AG09309 (cell line): Measurements from ENCODE around the gene CLMN.

Experiments
- DNase-seq: peaks from one replicate; pipeline ENCODE4 v3.0.0-alpha.2; 2010; ENCODE audit warnings: low read depth
- H3K4me3 ChIP-seq: 2 replicates; pipeline ENCODE4 v1.5.1; 2011; ENCODE audit warnings: mild to moderate bottlenecking, low read depth, low read length, moderate library complexity; ENCODE audit not compliant: control insufficient read depth
- TF ChIP-seq, protein P1 (sequence below): IDR thresholded peaks from 2 replicates; pipeline ENCODE4 v1.5.1; 2011; ENCODE audit warnings: mild to moderate bottlenecking, low read depth, low read length, inconsistent platforms; ENCODE audit not compliant: insufficient read depth, control insufficient read depth; ENCODE audit errors: missing control alignments

CLMN gene

DNA sequence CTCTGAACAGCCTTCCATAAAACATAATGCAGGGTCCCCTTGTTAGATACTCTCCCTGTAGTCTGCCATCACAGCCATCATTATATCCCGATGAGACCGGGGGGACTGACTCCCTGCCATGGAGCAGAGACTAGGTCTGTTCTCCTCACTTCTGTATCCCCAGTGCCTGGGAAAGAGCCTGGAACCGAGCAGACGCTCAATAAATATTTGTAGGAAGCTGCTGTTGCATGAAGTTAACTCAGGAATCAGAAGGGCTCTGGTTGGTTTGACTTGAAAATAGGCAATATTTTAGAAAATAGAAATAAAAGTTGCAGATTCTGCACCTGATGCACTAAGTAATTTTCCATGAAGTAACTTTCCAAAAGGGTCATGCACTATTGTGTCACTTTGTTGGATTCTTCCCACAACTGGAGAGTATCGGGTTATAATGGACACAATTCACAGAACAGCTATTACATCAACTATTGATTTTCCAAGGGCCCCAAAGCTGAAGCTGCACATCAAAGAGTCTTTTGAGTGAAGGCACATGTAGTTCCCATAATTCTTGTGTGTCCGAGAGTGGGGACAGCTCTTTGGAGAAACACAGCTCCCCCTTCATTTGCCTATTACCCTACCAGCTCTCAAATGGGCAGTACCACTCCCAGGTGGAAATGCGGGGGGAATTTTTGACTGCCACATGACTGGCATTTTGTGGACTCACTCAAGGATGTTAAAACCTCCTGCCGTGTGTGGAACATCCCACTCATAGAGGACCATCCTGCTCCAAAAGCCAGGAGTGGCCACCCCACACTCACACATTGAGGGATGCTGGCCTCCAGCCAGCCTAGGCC, 18.8 kb downstream of the CLMN start:
- TF ChIP-seq, protein P1, sequence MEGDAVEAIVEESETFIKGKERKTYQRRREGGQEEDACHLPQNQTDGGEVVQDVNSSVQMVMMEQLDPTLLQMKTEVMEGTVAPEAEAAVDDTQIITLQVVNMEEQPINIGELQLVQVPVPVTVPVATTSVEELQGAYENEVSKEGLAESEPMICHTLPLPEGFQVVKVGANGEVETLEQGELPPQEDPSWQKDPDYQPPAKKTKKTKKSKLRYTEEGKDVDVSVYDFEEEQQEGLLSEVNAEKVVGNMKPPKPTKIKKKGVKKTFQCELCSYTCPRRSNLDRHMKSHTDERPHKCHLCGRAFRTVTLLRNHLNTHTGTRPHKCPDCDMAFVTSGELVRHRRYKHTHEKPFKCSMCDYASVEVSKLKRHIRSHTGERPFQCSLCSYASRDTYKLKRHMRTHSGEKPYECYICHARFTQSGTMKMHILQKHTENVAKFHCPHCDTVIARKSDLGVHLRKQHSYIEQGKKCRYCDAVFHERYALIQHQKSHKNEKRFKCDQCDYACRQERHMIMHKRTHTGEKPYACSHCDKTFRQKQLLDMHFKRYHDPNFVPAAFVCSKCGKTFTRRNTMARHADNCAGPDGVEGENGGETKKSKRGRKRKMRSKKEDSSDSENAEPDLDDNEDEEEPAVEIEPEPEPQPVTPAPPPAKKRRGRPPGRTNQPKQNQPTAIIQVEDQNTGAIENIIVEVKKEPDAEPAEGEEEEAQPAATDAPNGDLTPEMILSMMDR: no peak
- no peak for DNase-seq
- no peak overlapping the region for H3K4me3 ChIP-seq

DNA sequence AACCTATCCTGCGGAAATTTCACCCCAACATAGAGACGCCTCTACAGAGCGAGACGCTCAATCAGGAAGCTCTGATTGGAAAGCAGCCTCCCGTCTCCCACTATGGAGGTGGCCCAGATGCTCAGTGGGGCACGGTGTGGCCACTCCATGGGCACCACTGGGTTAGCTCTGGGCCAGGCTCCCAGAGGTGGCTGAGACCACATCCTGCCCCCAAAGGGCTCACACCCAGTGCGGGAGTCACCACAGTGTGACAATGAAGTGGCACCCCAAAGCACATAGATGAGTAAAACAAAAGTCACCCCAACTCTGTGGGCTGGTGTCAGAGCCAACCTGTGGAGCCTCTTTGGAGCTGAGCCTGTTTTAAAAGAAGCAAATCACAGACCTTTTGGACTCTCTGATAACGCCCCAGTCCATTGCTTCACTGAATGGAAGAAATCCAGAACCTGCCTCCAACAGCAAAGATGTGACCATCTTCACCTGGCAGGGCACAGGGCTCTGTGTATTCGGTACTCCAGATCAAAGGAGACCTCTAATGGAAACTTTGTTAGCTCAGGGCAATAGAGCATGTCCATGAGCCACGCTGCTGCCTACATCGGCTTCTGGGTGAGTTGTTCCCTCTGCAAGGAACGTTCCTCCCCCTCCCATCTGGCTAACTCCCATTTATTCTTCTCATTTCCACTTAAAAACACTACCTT, 19.6 kb downstream of the CLMN start:
- H3K4me3 ChIP-seq: no peak overlapping the region
- TF ChIP-seq, protein P1: no peak
- DNase-seq: no peak

DNA sequence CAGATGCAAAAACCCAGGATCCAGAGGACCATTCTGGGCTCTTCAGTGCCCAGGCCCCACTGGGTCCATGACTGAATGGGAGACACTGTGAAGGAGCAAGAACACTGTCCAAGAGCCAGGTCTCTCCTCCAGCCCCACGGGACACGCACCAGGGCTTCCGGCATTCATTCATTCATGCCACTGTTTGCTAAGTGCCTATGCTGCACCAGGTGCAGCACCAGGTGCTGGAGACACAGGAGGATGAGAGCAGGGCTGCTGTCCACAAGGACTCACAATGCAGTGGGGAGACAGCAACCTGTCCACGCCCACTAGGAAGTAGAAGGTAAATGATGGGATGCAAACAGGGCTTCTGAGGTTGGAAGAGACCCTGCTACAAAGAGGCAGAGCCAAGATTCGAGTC, 20.4 kb downstream of the CLMN start:
- DNase-seq: no peak
- TF ChIP-seq, protein P1: no peak

DNA sequence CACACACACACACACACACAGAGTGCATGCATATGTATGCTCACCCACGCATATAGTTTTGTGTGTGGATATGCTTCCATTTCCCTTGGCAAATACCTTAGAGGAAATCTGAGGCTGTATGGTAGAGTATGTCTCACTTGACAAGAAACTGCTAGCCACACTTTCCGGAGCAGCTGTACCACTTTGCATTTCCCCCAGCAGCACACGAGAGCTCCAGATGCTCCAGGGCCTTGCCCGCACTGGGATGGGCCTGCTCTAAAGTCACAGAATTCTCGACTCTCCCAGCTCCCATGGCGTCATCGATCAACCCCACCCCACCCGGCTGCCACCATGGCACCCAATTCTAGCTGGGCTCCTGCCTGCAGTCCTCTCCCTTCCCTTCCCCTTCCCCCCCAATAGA, 21.9 kb downstream of the CLMN start:
- TF ChIP-seq, protein P1: no peak
- no peak for DNase-seq
- H3K4me3 ChIP-seq: no peak overlapping the region

More for the DNA sequence above, 20.4 kb downstream of the CLMN start:
- H3K4me3 ChIP-seq: no peak overlapping the region

DNA sequence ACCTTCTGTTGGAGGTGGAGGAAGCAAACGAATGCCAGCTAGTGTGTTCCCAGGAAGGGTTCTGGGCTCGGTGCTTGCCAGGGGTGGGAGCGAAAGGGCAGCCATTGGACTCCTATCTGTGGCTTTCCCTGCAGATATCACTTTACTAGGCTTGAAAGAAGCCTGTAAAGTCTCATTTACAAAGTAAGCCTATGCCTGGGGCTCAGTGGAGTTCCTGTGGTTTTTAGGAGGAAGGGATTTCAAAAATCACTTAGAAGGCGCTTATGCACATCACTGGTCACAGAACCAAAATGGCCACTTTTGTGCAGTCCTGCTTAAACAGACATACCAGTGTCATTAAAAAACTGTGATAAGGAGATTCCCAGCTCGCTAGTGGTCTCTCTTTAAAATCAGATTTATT, 22.7 kb downstream of the CLMN start:
- TF ChIP-seq, protein P1: no peak
- DNase-seq: no peak
- H3K4me3 ChIP-seq: no peak overlapping the region

DNA sequence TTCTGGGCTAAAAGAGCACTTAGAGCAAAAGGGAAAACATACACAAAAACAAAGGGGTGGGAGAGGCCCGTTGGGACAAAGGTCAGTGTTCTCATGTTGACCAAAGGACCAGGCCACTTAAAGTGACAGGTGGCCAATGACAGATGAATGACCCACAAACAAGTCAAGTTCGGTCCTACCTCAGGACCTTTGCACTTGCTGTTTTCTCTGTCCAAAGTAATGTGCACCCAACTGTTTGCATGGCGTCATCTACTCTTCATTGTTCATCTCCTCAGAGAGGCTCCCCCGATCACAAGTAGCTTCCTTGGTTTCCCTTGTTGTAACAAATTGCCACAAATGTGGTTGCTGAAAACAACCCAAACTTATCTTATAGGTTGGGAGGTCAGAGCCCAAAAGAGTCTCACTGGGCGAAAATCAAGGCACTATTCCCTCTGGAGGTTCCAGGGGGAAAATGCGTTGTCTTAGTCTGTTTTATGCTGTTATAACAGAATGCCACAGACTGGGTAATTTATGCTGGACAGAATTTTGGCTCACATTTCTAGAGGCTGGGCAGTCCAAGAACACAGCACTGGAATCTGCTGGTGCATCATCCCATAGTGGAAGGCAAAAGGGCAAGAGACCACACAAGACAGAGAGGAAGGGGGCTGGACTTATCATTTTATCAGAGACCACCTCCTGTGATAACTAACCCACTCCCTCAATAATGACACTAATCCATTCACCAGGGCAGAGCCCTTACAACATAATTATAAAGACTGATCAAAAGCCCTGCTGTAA, 23.9 kb downstream of the CLMN start:
- TF ChIP-seq, protein P1: no peak
- H3K4me3 ChIP-seq: no peak overlapping the region
- no peak for DNase-seq
